HL-60 (cell line): ENCODE measurements around the gene SMAD7.

Experiments
- DNase-seq, 2 experiments: peaks; one replicate each; pipeline ENCODE4 v3.0.0-alpha.2; 2010 to 2020; ENCODE audit warnings: low read depth in 1 of 2, low spot score in 1 of 2
- H3K27ac ChIP-seq: fragments of 250-450 bp; sonication (Bioruptor Pico); replicated peaks from 2 replicates; pipeline ENCODE4 v1.5.1; 2020; ENCODE audit warnings: mild to moderate bottlenecking, moderate library complexity
- H3K27me3 ChIP-seq: fragments of 250-450 bp; sonication (Bioruptor Pico); 2 replicates; pipeline ENCODE4 v1.5.1; 2021; ENCODE audit warnings: mild to moderate bottlenecking, moderate library complexity; ENCODE audit not compliant: insufficient read depth, poor library complexity, severe bottlenecking
- H3K4me3 ChIP-seq: replicated peaks from 2 replicates; pipeline ENCODE4 v1.5.1; 2011; ENCODE audit warnings: mild to moderate bottlenecking, control low read depth, low read length; ENCODE audit not compliant: insufficient read depth
- GABPA ChIP-seq: IDR thresholded peaks from 2 replicates; pipeline ENCODE4 v1.6.1; 2012; ENCODE audit warnings: low read depth
- POLR2AphosphoS5 ChIP-seq: IDR thresholded peaks from 2 replicates; pipeline ENCODE4 v1.6.1; 2012; ENCODE audit warnings: low read depth
- SPI1 ChIP-seq: IDR thresholded peaks from 2 replicates; pipeline ENCODE4 v1.6.1; 2012; ENCODE audit warnings: low read depth, mild to moderate bottlenecking, borderline replicate concordance
- TF ChIP-seq, protein P1 (sequence below): IDR thresholded peaks from one replicate; pipeline ENCODE4 v1.5.1; 2011; ENCODE audit warnings: low read length, control low read depth, inconsistent platforms; ENCODE audit not compliant: insufficient read depth
- TF ChIP-seq, protein P2 (sequence below): IDR thresholded peaks from 2 replicates; pipeline ENCODE4 v1.6.1; 2012; ENCODE audit warnings: low read depth; ENCODE audit not compliant: insufficient replicate concordance

The SMAD7 gene

DNA sequence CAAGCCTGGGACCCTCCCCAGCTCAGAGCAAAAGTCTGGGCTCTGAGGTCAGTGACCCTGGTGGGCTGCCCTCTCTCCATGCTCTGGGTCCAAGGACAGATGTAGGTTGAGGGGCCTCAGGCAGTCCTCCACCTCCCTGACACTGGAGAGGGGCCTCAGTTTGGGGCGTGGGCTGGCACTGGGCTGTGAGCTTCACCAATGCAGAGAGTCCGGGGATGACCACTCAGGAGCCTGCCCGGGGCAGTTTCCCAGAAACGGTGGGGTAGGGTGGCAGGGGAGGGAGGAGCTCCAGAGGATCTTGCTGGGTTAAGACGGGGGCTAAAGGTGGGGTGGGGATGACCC, 40.5 kb upstream of the SMAD7 start:
- no peak overlapping the region for H3K4me3 ChIP-seq
- H3K27ac ChIP-seq = no peak overlapping the region
- TF ChIP-seq, protein P1, sequence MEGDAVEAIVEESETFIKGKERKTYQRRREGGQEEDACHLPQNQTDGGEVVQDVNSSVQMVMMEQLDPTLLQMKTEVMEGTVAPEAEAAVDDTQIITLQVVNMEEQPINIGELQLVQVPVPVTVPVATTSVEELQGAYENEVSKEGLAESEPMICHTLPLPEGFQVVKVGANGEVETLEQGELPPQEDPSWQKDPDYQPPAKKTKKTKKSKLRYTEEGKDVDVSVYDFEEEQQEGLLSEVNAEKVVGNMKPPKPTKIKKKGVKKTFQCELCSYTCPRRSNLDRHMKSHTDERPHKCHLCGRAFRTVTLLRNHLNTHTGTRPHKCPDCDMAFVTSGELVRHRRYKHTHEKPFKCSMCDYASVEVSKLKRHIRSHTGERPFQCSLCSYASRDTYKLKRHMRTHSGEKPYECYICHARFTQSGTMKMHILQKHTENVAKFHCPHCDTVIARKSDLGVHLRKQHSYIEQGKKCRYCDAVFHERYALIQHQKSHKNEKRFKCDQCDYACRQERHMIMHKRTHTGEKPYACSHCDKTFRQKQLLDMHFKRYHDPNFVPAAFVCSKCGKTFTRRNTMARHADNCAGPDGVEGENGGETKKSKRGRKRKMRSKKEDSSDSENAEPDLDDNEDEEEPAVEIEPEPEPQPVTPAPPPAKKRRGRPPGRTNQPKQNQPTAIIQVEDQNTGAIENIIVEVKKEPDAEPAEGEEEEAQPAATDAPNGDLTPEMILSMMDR = no peak
- TF ChIP-seq SPI1 = no peak
- no peak for TF ChIP-seq POLR2AphosphoS5
- TF ChIP-seq, protein P2, sequence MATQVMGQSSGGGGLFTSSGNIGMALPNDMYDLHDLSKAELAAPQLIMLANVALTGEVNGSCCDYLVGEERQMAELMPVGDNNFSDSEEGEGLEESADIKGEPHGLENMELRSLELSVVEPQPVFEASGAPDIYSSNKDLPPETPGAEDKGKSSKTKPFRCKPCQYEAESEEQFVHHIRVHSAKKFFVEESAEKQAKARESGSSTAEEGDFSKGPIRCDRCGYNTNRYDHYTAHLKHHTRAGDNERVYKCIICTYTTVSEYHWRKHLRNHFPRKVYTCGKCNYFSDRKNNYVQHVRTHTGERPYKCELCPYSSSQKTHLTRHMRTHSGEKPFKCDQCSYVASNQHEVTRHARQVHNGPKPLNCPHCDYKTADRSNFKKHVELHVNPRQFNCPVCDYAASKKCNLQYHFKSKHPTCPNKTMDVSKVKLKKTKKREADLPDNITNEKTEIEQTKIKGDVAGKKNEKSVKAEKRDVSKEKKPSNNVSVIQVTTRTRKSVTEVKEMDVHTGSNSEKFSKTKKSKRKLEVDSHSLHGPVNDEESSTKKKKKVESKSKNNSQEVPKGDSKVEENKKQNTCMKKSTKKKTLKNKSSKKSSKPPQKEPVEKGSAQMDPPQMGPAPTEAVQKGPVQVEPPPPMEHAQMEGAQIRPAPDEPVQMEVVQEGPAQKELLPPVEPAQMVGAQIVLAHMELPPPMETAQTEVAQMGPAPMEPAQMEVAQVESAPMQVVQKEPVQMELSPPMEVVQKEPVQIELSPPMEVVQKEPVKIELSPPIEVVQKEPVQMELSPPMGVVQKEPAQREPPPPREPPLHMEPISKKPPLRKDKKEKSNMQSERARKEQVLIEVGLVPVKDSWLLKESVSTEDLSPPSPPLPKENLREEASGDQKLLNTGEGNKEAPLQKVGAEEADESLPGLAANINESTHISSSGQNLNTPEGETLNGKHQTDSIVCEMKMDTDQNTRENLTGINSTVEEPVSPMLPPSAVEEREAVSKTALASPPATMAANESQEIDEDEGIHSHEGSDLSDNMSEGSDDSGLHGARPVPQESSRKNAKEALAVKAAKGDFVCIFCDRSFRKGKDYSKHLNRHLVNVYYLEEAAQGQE = no peak
- no peak for TF ChIP-seq GABPA
- no peaks in the 10 kb centered on the region for H3K27me3 ChIP-seq
- no peak for DNase-seq

DNA sequence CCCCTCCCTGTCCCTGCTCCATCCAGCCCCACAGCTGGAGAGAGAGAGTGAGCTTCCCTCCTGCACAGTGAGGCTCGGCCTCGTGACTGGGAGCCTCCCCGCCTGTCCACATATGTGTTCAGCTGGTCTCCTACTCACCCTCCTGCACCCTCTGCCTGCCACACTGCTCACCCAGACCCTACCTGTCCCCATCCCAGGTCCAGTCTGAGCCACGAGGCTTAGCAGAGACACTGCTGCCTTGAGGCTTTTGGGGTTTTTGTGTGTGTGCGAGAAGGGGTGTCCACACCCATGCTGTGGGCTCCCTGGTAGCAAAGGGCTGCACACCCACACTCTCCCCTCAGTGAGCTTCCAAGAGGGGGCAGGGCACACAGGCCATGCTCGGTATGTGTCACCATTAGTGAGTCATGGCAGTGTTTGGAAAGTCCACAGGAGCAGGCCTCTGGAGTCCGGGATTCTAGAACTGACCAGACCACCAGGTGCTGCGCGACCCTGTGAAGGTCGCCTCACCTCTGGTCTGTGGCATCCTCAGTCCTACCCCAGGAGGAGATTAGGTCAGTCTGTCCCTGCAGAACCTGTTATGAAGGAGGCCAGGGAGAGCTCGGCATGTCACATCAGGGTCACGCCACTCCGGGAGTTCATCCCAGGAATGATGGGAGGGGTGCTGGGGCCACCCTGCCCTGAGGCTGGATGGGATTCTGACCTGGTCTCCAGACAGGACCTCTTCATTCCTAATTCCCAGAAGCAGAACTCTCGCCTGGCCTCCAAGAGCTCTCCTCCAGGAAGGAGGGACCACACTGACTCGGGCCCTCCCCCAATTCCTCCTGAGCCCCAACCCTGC, 39.9 kb upstream of the SMAD7 start:
- no peak for DNase-seq

DNA sequence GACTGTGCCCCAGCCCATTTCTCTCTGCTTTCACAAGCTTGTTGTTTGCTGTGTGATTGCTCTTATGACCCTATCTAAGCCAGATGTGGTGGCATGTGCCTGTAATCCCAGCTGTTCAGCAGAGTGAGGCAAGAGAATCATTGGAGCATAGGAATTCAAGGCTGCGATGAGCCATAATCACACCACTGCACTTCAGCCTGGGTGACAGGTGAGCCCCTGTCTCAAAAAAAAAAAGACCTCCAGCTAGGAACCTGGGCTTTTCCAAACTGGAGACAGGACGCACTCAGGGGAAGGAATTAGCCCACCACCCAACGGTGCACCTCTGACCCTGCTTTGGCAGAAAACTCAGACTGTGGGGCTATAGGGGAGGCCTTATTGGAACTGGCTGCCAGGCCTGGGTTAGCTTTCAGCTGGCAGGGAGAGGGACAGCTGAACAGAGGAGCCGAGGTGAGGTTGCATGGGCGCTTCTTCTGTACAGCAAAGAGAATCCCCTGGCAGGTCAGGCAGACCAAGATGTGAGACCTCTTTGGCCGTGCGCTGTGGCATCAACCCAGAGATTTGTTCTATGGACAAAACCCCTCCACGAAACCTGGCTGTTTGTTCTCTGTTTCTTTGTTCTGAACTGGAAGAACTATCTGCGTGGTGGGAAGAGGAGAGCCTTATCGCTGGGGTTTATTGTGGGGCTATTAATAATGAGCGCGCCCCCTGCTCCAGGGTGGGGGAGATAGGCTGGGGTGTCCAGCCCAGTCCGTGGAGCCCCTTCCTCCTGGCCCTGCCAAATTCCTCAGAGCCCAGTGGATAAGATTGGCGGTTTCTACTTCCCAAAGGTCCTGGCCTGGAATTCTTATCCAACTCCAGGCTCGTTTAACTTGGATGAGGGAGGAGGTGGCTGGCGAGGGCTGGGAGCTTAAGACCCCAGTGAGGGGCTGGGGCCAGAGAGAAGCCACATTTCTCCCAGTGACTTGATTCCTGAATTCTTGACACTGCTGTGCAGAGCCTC, 38.8 kb upstream of the SMAD7 start:
- H3K4me3 ChIP-seq = no peak overlapping the region
- H3K27me3 ChIP-seq = no peaks in the 10 kb centered on the region
- no peak for DNase-seq
- TF ChIP-seq POLR2AphosphoS5 (no peak), SPI1 (no peak), GABPA (no peak)
- TF ChIP-seq, protein P1 = no peak
- TF ChIP-seq, protein P2 = no peak
- no peak overlapping the region for H3K27ac ChIP-seq

More for the DNA sequence above, 39.9 kb upstream of the SMAD7 start:
- Histone ChIP-seq H3K27ac (no peak overlapping the region), H3K27me3 (no peaks in the 10 kb centered on the region), H3K4me3 (no peak overlapping the region)
- TF ChIP-seq SPI1 = no peak
- TF ChIP-seq, protein P1 = no peak
- TF ChIP-seq, protein P2 = no peak
- TF ChIP-seq GABPA = no peak
- TF ChIP-seq POLR2AphosphoS5 = no peak
